22Rv1 (cell line): Measurements from ENCODE around the gene TRAPPC10.

Experiments
- CTCF ChIP-seq: fragments of 450-650 bp; IDR thresholded peaks from 2 replicates; pipeline ENCODE4 v1.5.1; 2017; ENCODE audit warnings: mild to moderate bottlenecking
- ZFX ChIP-seq: fragments of 450-650 bp; IDR thresholded peaks from 2 replicates; pipeline ENCODE4 v1.6.1; 2017; ENCODE audit warnings: antibody characterized with exemption, borderline replicate concordance

DNA sequence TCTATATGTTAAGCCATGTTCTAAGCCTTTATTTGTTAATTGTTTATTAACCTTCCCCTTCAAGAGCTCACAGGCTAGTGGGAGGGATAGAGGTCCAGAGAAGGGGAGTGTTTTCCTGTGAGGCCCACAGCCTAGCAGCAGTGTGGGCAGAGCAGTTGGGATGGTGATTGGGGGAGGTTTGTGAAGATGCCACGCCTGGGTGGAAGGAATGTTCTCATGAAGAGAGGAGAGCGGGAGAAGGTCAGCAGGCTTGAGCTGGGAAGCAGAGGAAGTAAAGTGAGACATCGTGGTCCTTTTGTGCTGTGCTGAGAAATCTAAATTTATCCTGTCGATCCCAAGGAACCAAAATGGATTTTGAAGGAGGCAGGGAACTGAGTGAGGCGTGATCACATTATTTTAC is 42.6 kb downstream of the TRAPPC10 start:
- TF ChIP-seq CTCF: no peak
- no peak for TF ChIP-seq ZFX
